PFSK-1 (cell line): ENCODE results near the gene NCR2.

Experiments used
- FOXP2 ChIP-seq: optimal IDR thresholded peaks from 2 replicates; pipeline ENCODE3; 2011; ENCODE audit warnings: borderline replicate concordance, control low read depth, inconsistent platforms; ENCODE audit not compliant: insufficient read depth; ENCODE audit errors: extremely low read length, extremely low read depth
- POLR2AphosphoS5 ChIP-seq: IDR thresholded peaks from 2 replicates; pipeline ENCODE4 v1.6.1; 2012; ENCODE audit warnings: low read depth, mild to moderate bottlenecking, control low read depth, low read length, moderate library complexity
- REST ChIP-seq, 2 experiments: IDR thresholded peaks; 2 replicates each; pipeline versions ENCODE4 v1.6.1 to v1.8.0; 2011 to 2012; ENCODE audit warnings: low read depth in 2 of 2, low read length in 2 of 2, control low read depth in 1 of 2, inconsistent platforms in 1 of 2, mild to moderate bottlenecking in 1 of 2, moderate library complexity in 1 of 2; ENCODE audit not compliant: insufficient read depth in 1 of 2
- SIN3A ChIP-seq: IDR thresholded peaks from 2 replicates; pipeline ENCODE4 v1.6.1; 2012; ENCODE audit warnings: mild to moderate bottlenecking, low read length, moderate library complexity, borderline replicate concordance; ENCODE audit not compliant: insufficient read depth
- TAF1 ChIP-seq: IDR thresholded peaks from 2 replicates; pipeline ENCODE4 v1.6.1; 2012; ENCODE audit warnings: low read length, control low read depth, borderline replicate concordance; ENCODE audit not compliant: insufficient read depth

The NCR2 gene

GRCh38 chr6:41399424-41399823, 64.0 kb downstream of the NCR2 start:
- no peak for TF ChIP-seq SIN3A
- no peak for TF ChIP-seq POLR2AphosphoS5
- TF ChIP-seq REST (IDR thresholded peaks at IDR 0.05; ENCODE audit: insufficient read depth in 1 of 2, low read depth in 2 of 2, low read length in 2 of 2): no peak
- no peak for TF ChIP-seq FOXP2
- no peak for TF ChIP-seq TAF1
